GM21619 (cell line): ENCODE data around the gene OTP.
"Not testable (repeated sequence)": the region's sequence is repeated elsewhere in the genome, so short reads cannot be mapped to it uniquely, and the experiment has no call there.

ENCODE experiments used
- ATAC-seq: cut with Tn5 transposase; IDR thresholded peaks from one replicate; pipeline ENCODE4 v1.9.1; 2021; ENCODE audit not compliant: unreplicated experiment

OTP gene

GRCh38 chr5:77616920-77617319 is 21.6 kb downstream of the OTP start:
- no peak for ATAC-seq

- ATAC-seq = not testable (repeated sequence)
Observed at GRCh38 chr5:77608927-77609326, 29.6 kb downstream of the OTP start.

- ATAC-seq = no peak
Observed at GRCh38 chr5:77607324-77607723, 31.2 kb downstream of the OTP start.

- no peak for ATAC-seq
Observed at GRCh38 chr5:77606279-77606678, 32.2 kb downstream of the OTP start.

GRCh38 chr5:77599679-77600078 is 38.8 kb downstream of the OTP start:
- ATAC-seq = no peak

- ATAC-seq = no peak
Observed at GRCh38 chr5:77590347-77590746, 48.2 kb downstream of the OTP start.

- ATAC-seq = no peak
Observed at GRCh38 chr5:77588175-77588574, 50.3 kb downstream of the OTP start.

GRCh38 chr5:77586101-77586500 is 52.4 kb downstream of the OTP start:
- no peak for ATAC-seq

- ATAC-seq = not testable (repeated sequence)
Observed at GRCh38 chr5:77582143-77582542, 56.4 kb downstream of the OTP start.
